GM19193 (cell line): ENCODE results near the gene DISC1.

ENCODE experiments used
- POLR2A ChIP-seq: IDR thresholded peaks from 4 replicates; pipeline ENCODE4 v1.6.1; 2011; ENCODE audit not compliant: insufficient read depth, insufficient read length; ENCODE audit errors: extremely low read depth

The DISC1 gene

GRCh38 chr1:232011961-232012360, 385.4 kb downstream of the DISC1 start:
- TF ChIP-seq POLR2A: no peak

GRCh38 chr1:232012773-232013386, 386.3 kb downstream of the DISC1 start:
- TF ChIP-seq POLR2A: no peak

- TF ChIP-seq POLR2A: no peak
Measured at GRCh38 chr1:232014941-232015340, 388.4 kb downstream of the DISC1 start.

- no peak for TF ChIP-seq POLR2A
Measured at GRCh38 chr1:232016616-232017015, 390.0 kb downstream of the DISC1 start.

GRCh38 chr1:232017057-232017456, 390.5 kb downstream of the DISC1 start:
- TF ChIP-seq POLR2A: no peak

- TF ChIP-seq POLR2A: no peak
Measured at GRCh38 chr1:232017759-232018158, 391.2 kb downstream of the DISC1 start.

GRCh38 chr1:232018231-232019025, 391.8 kb downstream of the DISC1 start:
- TF ChIP-seq POLR2A: no peak

- no peak for TF ChIP-seq POLR2A
Measured at GRCh38 chr1:232019026-232019340, 392.4 kb downstream of the DISC1 start.

- no peak for TF ChIP-seq POLR2A
Measured at GRCh38 chr1:232020352-232020751, 393.8 kb downstream of the DISC1 start.

GRCh38 chr1:232029315-232029714, 402.7 kb downstream of the DISC1 start:
- no peak for TF ChIP-seq POLR2A

GRCh38 chr1:232031156-232031555, 404.6 kb downstream of the DISC1 start:
- no peak for TF ChIP-seq POLR2A

- no peak for TF ChIP-seq POLR2A
Measured at GRCh38 chr1:232033285-232033684, 406.7 kb downstream of the DISC1 start.

- no peak for TF ChIP-seq POLR2A
Measured at GRCh38 chr1:232034556-232034955, 408.0 kb downstream of the DISC1 start.

GRCh38 chr1:232036181-232036933, 409.8 kb downstream of the DISC1 start:
- TF ChIP-seq POLR2A: no peak

GRCh38 chr1:232037774-232038388, 411.3 kb downstream of the DISC1 start:
- TF ChIP-seq POLR2A: no peak
